Lung microvascular endothelial cell (primary cell): ENCODE data around the gene SLC44A5. TPM values are rescaled to one million over a fixed set of nuclear protein-coding genes. Genes with fewer than 3 reads are reported as not detected.

Source experiments
- DNase-seq, 2 donors: peaks; one replicate each; pipeline versions ENCODE4 v3.0.0 to v3.0.0-alpha.2; 2010; ENCODE audit warnings: low read depth in 2 of 2
- total RNA-seq: library from RNA; depleted of rRNA; stranded (reverse); fragments of >200 nt; gene quantifications from 2 replicates; pipeline ENCODE4 v1.2.1, GENCODE V29; 2014

Gene SLC44A5
- total RNA-seq, 1 donor from 2014 or later = 0.99 TPM

- no peak for DNase-seq
Measured at GRCh38 chr1:75589637-75590036, 21.3 kb downstream of the SLC44A5 start.

GRCh38 chr1:75588779-75589475 lies 22.0 kb downstream of the SLC44A5 start:
- no peak for DNase-seq

- DNase-seq = no peak
Measured at GRCh38 chr1:75587692-75588091, 23.2 kb downstream of the SLC44A5 start.

GRCh38 chr1:75583282-75583681 lies 27.6 kb downstream of the SLC44A5 start:
- DNase-seq = peak in 1 of 2 donors; percentile 33

- peak; percentile 34 to 67 for DNase-seq
Measured at GRCh38 chr1:75582725-75583261, 28.1 kb downstream of the SLC44A5 start.

- peak; percentile 57 to 88 for DNase-seq
Measured at GRCh38 chr1:75579046-75579445, 31.9 kb downstream of the SLC44A5 start.

- DNase-seq = no peak
Measured at GRCh38 chr1:75575837-75576236, 35.1 kb downstream of the SLC44A5 start.

GRCh38 chr1:75567191-75567590 lies 43.7 kb downstream of the SLC44A5 start:
- no peak for DNase-seq

- DNase-seq = no peak
Measured at GRCh38 chr1:75559800-75560199, 51.1 kb downstream of the SLC44A5 start.

- DNase-seq = peak in 1 of 2 donors; percentile 65
Measured at GRCh38 chr1:75559136-75559535, 51.8 kb downstream of the SLC44A5 start.

GRCh38 chr1:75554870-75555269 lies 56.0 kb downstream of the SLC44A5 start:
- DNase-seq = no peak

- peak in 1 of 2 donors; percentile 46 for DNase-seq
Measured at GRCh38 chr1:75554181-75554580, 56.7 kb downstream of the SLC44A5 start.

- peak in 1 of 2 donors; percentile 53 for DNase-seq
Measured at GRCh38 chr1:75550559-75550958, 60.4 kb downstream of the SLC44A5 start.

- peak in 1 of 2 donors; percentile 71 for DNase-seq
Measured at GRCh38 chr1:75548721-75549480, 62.0 kb downstream of the SLC44A5 start.

- DNase-seq = peak in 1 of 2 donors; percentile 52
Measured at GRCh38 chr1:75543705-75544104, 67.2 kb downstream of the SLC44A5 start.

- DNase-seq = peak; percentile 3 to 46
Measured at GRCh38 chr1:75542818-75543570, 67.9 kb downstream of the SLC44A5 start.

- DNase-seq = peak in 1 of 2 donors; percentile 88
Measured at GRCh38 chr1:75539230-75540116, 71.4 kb downstream of the SLC44A5 start.

- peak in 1 of 2 donors; percentile 14 for DNase-seq
Measured at GRCh38 chr1:75533085-75533484, 77.8 kb downstream of the SLC44A5 start.

GRCh38 chr1:75531570-75531969 lies 79.3 kb downstream of the SLC44A5 start:
- DNase-seq = no peak

- peak in 1 of 2 donors; percentile 54 for DNase-seq
Measured at GRCh38 chr1:75529488-75529887, 81.4 kb downstream of the SLC44A5 start.

GRCh38 chr1:75528001-75528400 lies 82.9 kb downstream of the SLC44A5 start:
- no peak for DNase-seq
